ENCODE measurements around the gene ELK1.

The ELK1 gene

DNA sequence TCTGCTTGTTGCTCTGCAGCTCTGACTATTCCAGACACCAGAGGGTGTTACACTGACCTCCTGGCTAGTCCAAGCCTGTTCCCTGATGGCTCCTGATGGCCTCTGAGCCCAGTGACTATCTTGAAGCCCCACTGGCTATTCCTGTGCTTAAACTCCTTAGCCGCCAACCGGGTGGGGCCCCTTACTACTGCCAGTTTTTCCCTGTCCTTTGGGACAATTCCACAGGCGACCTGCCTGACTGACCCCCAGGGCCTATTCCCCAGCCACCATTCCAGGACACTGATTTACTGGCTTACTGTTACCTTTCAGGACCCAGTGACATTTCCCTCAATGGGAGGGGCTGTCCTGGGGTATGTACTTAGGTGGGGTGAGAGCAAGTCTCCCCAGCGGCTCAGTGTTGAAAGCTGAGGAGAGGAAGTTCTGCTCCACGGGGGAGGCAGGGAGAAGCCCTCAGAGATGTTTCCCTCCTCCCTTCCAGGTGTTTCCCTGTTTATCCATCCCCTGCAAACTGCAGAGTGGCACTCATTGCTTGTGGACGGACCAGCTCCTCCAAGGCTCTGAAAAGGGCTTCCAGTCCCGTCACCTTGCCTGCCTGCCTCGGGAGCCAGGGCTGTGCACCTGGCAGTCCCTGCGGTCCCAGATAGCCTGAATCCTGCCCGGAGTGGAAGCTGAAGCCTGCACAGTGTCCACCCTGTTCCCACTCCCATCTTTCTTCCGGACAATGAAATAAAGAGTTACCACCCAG, 64.1 kb downstream of the ELK1 start:
- Histone ChIP-seq H3K9me2 (ENCODE audit: low read depth, low read length) (no peaks in the 10 kb centered on the region), H3F3A (ENCODE audit: insufficient read depth, low read length) (no peaks in the 10 kb centered on the region), H3K36me3 (ENCODE audit: insufficient read depth, low read length) (no peaks in the 10 kb centered on the region), H3K4me1 (ENCODE audit: insufficient read depth, low read length, severe bottlenecking) (no peaks in the 10 kb centered on the region), H2AFZ (ENCODE audit: low read length) (no peak overlapping the region), H3K9ac (ENCODE audit: low read length) (no peak overlapping the region), H4K20me1 (ENCODE audit: insufficient read depth, low read length) (no peaks in the 10 kb centered on the region), H3K9me3 (ENCODE audit: low read length) (no peaks in the 10 kb centered on the region), H3K79me2 (ENCODE audit: insufficient read depth, low read length) (no peaks in the 10 kb centered on the region), H3K4me3 (ENCODE audit: low read depth, low read length, poor library complexity, severe bottlenecking) (no peak overlapping the region), H3K27me3 (ENCODE audit: insufficient read depth, low read length) (no peaks in the 10 kb centered on the region), H3K4me2 (ENCODE audit: low read length) (no peak overlapping the region), H3K27ac (ENCODE audit: low read depth, low read length, poor library complexity, severe bottlenecking) (no peak overlapping the region)
- TF ChIP-seq EZH2 (IDR thresholded peaks at IDR 0.05; ENCODE audit: borderline replicate concordance, low read length), result no peak
- TF ChIP-seq, protein P1, sequence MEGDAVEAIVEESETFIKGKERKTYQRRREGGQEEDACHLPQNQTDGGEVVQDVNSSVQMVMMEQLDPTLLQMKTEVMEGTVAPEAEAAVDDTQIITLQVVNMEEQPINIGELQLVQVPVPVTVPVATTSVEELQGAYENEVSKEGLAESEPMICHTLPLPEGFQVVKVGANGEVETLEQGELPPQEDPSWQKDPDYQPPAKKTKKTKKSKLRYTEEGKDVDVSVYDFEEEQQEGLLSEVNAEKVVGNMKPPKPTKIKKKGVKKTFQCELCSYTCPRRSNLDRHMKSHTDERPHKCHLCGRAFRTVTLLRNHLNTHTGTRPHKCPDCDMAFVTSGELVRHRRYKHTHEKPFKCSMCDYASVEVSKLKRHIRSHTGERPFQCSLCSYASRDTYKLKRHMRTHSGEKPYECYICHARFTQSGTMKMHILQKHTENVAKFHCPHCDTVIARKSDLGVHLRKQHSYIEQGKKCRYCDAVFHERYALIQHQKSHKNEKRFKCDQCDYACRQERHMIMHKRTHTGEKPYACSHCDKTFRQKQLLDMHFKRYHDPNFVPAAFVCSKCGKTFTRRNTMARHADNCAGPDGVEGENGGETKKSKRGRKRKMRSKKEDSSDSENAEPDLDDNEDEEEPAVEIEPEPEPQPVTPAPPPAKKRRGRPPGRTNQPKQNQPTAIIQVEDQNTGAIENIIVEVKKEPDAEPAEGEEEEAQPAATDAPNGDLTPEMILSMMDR (IDR thresholded peaks at IDR 0.05; ENCODE audit: low read length), result no peak

Data from OCI-LY1 (cell line).